Nephron (organoid): ENCODE results near the gene CNIH2.
A peak's percentile ranks its signal among the peaks of the same experiment; 100 is the strongest.
"Not testable (repeated sequence)": the region's sequence is repeated elsewhere in the genome, so short reads cannot be mapped to it uniquely, and the experiment has no call there.

Experiments used
- H3K27ac Mint-ChIP-seq, 3 experiments: 2 replicates each; pipeline ENCODE4 v1.8.0; 2020; ENCODE audit warnings: mixed read lengths in 3 of 3, mild to moderate bottlenecking in 2 of 3, moderate library complexity in 1 of 3
- H3K27me3 Mint-ChIP-seq: 2 replicates; pipeline ENCODE4 v1.8.0; 2021; ENCODE audit warnings: low read depth, mild to moderate bottlenecking, moderate library complexity, mixed read lengths
- H3K36me3 Mint-ChIP-seq: 2 replicates; pipeline ENCODE4 v1.8.0; 2020; ENCODE audit warnings: low read depth, mixed read lengths
- H3K4me1 Mint-ChIP-seq: 2 replicates; pipeline ENCODE4 v1.8.0; 2020; ENCODE audit warnings: mixed read lengths
- H3K4me3 Mint-ChIP-seq, 3 experiments: 2 replicates each; pipeline ENCODE4 v1.8.0; 2020; ENCODE audit warnings: mild to moderate bottlenecking in 3 of 3, mixed read lengths in 3 of 3, moderate library complexity in 2 of 3
- H3K9me3 Mint-ChIP-seq: 2 replicates; pipeline ENCODE4 v1.8.0; 2020; ENCODE audit warnings: mixed read lengths
- TF ChIP-seq, protein P1 (sequence below), 3 experiments: fragments of 200-600 bp; sonication (generic); IDR thresholded peaks; one replicate each; pipeline ENCODE4 v1.5.0; 2021; ENCODE audit warnings: antibody characterized with exemption in 3 of 3; ENCODE audit not compliant: unreplicated experiment in 3 of 3

Gene CNIH2

DNA sequence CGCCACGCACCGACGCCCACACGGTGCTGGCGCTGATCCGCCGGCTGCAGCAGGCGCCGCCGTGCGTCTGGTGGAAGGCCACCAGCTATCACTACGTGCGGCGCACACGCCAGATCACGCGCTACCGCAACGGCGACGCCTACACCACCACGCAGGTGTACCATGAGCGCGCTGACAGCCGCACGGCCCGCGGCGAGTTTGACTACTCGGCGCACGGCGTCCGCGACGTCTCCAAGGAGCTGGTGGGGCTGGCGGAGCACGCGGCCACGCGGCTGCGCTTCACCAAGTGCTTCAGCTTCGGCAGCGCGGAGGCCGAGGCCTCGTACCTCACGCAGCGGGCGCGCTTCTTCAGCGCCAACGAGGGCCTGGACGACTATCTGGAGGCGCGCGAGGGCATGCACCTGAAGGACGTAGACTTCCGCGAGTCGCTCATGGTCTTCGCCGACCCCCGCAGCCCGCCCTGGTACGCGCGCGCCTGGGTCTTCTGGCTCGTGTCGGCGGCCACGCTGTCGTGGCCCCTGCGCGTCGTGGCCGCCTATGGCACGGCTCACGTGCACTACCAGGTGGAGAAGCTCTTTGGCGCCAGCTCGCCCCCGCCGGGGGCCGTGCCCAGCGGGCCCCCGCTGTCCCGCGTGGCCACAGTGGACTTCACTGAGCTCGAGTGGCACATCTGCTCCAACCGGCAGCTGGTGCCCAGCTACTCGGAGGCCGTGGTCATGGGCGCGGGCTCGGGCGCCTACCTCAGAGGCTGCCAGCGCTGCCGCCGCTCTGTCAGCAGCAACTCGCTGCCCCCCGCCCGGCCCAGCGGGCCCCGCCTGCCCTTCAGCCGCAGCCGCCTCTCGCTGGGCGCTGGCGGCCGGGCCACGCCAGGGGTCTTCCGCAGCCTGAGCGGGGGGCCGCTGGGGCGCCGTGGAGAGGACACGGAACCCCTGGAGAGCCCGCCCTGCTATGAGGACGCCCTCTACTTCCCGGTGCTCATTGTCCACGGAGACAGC is 16.9 kb downstream of the CNIH2 start:
- H3K9me3 Mint-ChIP-seq, result no peaks in the 10 kb centered on the region
- TF ChIP-seq, protein P1, sequence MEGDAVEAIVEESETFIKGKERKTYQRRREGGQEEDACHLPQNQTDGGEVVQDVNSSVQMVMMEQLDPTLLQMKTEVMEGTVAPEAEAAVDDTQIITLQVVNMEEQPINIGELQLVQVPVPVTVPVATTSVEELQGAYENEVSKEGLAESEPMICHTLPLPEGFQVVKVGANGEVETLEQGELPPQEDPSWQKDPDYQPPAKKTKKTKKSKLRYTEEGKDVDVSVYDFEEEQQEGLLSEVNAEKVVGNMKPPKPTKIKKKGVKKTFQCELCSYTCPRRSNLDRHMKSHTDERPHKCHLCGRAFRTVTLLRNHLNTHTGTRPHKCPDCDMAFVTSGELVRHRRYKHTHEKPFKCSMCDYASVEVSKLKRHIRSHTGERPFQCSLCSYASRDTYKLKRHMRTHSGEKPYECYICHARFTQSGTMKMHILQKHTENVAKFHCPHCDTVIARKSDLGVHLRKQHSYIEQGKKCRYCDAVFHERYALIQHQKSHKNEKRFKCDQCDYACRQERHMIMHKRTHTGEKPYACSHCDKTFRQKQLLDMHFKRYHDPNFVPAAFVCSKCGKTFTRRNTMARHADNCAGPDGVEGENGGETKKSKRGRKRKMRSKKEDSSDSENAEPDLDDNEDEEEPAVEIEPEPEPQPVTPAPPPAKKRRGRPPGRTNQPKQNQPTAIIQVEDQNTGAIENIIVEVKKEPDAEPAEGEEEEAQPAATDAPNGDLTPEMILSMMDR (IDR thresholded peaks at IDR 0.05; ENCODE audit: unreplicated experiment in 3 of 3), result no peak
- no peak overlapping the region for H3K4me3 Mint-ChIP-seq
- no peaks in the 10 kb centered on the region for H3K36me3 Mint-ChIP-seq
- peaks cover 69% of the 10 kb centered on the region for H3K27me3 Mint-ChIP-seq
- no peak overlapping the region for H3K27ac Mint-ChIP-seq
- peaks cover 6% of the 10 kb centered on the region for H3K4me1 Mint-ChIP-seq

DNA sequence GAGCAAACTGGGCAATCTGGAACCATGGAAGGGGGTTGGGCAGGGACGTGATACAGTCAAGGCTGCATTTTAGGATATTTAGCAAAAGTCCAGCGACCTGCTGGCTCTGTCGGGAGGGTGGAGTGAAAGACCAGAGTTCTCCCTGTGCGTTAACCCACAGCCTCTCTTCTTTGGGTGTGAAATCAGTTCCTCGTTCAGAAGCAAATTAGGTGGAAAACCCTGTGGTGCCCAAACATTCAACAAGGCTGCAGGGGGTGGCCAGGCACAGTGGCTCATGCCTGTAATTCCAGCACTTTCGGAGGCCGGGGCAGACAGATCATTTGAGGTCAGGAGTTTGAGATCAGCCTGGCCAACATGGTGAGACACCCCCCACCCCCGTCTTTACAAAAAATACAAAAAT is 19.6 kb downstream of the CNIH2 start:
- Mint-ChIP-seq H3K27me3 (peaks cover 50% of the 10 kb centered on the region), H3K36me3 (no peaks in the 10 kb centered on the region), H3K27ac (no peak overlapping the region), H3K4me3 (no peak overlapping the region), H3K9me3 (no peaks in the 10 kb centered on the region), H3K4me1 (no peaks in the 10 kb centered on the region)
- TF ChIP-seq, protein P1 (IDR thresholded peaks at IDR 0.05; ENCODE audit: unreplicated experiment in 3 of 3), result no peak

DNA sequence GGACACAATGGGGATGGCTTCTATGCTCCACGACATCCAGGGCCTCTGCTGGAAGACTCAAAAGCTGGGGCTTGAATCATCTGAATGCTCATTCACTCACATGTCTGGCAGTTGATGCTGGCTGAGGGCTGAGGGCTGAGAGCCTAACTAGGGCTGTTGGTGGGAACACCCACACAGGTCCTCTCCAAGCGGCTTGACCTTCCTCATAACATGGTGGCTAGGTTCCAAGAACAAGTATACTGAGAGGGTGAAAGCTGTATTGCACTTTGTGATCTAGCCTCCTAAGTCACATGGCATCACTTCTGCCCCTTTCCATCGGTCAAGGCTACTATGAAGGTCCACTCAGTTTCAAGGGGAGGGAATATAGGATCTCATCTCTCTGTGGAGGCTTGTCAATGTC is 21.2 kb downstream of the CNIH2 start:
- Mint-ChIP-seq H3K9me3 (no peaks in the 10 kb centered on the region), H3K4me1 (no peaks in the 10 kb centered on the region), H3K4me3 (no peak overlapping the region), H3K27me3 (peaks cover 34% of the 10 kb centered on the region), H3K36me3 (no peaks in the 10 kb centered on the region), H3K27ac (no peak overlapping the region)
- TF ChIP-seq, protein P1 (IDR thresholded peaks at IDR 0.05; ENCODE audit: unreplicated experiment in 3 of 3), result no peak

DNA sequence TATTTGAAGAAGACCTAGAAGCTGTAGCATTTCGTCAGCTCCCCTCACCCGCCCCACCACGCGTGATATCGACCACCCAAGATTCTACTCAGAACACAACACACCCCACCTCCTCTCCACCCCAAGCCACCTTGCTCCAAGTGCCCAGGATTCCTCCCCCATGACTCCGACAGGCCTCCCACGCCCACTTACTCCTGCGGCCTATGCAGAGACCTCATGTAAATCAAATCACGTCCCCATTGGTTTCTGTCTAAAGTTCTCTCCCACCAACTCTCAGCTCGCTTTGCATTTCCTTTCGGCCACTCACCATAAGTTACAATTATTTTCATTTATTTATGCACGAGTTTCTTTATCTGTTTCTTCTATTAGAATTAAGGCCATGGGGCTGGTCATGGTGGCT is 24.7 kb downstream of the CNIH2 start:
- Mint-ChIP-seq H3K9me3 (no peaks in the 10 kb centered on the region), H3K27me3 (peaks cover 11% of the 10 kb centered on the region), H3K36me3 (no peaks in the 10 kb centered on the region), H3K4me1 (no peaks in the 10 kb centered on the region), H3K4me3 (no peak overlapping the region), H3K27ac (no peak overlapping the region)
- TF ChIP-seq, protein P1 (IDR thresholded peaks at IDR 0.05; ENCODE audit: unreplicated experiment in 3 of 3), result no peak

DNA sequence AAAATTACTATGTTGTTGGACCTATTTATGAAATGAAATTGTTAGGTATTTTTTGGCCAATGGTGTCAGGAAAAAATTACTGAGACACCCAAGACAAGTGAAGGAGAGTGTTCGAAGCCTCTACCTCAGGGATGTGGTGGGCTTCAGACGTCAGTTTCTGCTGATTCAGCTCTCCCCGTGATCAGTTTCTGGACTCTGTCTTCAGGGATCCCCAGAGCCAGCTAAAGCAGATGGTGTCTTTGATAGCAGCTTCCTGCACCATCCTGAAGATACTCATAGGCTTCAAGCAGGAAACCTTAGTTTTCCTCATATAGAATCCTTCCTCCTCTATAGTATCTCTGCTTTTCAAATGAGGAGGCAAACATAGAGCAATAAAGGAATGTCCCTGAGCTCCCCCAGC is 31.5 kb downstream of the CNIH2 start:
- Mint-ChIP-seq H3K27me3 (peaks cover 16% of the 10 kb centered on the region), H3K4me1 (peaks cover 5% of the 10 kb centered on the region), H3K9me3 (no peaks in the 10 kb centered on the region), H3K4me3 (no peak overlapping the region), H3K27ac (no peak overlapping the region), H3K36me3 (no peaks in the 10 kb centered on the region)
- TF ChIP-seq, protein P1 (IDR thresholded peaks at IDR 0.05; ENCODE audit: unreplicated experiment in 3 of 3), result no peak

DNA sequence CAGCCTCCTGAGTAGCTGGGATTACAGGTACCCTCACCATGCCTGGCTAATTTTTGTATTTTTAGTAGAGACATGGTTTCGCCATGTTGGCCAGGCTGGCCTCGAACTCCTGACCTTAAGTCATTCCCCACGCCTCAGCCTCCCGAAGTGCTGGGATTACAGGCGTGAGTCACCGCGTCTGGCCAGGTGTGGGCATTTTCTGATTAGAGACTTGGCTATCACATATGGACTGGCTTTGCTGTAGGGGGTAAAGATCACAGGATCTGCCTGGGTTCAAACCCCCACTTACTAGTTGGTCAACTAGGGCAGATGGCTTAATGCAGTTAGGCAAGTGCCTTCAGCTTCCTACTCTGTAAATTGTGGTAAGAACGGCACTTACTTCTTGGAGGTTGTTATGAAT is 32.3 kb downstream of the CNIH2 start:
- TF ChIP-seq, protein P1 (IDR thresholded peaks at IDR 0.05; ENCODE audit: unreplicated experiment in 3 of 3), result no peak
- Mint-ChIP-seq H3K4me3 (peak overlapping the region in 1 of 3 experiments; percentile 91), H3K27ac (no peak overlapping the region), H3K27me3 (peaks cover 16% of the 10 kb centered on the region), H3K36me3 (peaks cover 2% of the 10 kb centered on the region), H3K9me3 (no peaks in the 10 kb centered on the region), H3K4me1 (peaks cover 8% of the 10 kb centered on the region)

DNA sequence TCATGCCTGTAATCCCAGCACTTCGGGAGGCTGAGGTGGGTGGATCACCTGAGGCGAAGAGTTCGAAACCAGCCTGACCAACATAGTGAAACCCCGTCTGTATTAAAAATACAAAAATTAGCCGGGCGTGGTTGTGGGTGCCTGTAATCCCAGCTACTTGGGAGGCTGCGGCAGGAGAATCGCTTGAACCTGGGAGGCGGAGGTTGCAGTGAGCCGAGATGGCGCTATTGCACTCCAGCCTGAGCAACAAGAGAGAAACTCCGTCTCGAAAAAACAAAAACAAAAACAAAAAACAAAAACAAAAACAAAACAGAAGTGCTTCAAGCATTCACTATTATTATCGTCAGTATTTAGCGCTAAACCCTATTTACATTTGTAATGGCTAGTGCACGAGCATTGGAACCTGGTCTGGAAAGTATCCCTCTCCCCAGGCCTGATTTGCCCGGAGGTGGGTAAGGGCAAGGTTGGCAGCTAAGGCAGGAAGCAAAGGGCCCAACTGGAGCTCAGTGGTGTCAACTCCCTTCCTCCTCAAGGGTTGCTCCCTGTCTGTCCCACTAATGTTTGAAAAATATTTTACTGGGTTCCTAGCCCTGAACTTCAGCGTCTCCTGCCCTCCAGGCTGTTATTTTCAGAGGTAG is 32.9 kb downstream of the CNIH2 start:
- not testable (repeated sequence) for H3K36me3 Mint-ChIP-seq, H3K9me3 Mint-ChIP-seq, H3K27ac Mint-ChIP-seq
- peak overlapping the region in 1 of 3 experiments; percentile 91 for H3K4me3 Mint-ChIP-seq
- peaks cover 14% of the 10 kb centered on the region for H3K4me1 Mint-ChIP-seq
- H3K27me3 Mint-ChIP-seq, result peaks cover 16% of the 10 kb centered on the region
